TTC549 (cell line): ENCODE measurements around the gene AUTS2.

Experiments used
- FAIRE-seq: peaks from 2 replicates; lab custom pipeline; 2012; peaks lifted over from hg19 to GRCh38; lab: Jason Lieb, UNC

The AUTS2 gene

GRCh38 chr7:70142247-70142932, 544.1 kb downstream of the AUTS2 start:
- no peak for FAIRE-seq

GRCh38 chr7:70143075-70144044, 545.1 kb downstream of the AUTS2 start:
- FAIRE-seq: no peak

- FAIRE-seq: no peak
Measured at GRCh38 chr7:70148997-70149396, 550.7 kb downstream of the AUTS2 start.

- FAIRE-seq: no peak
Measured at GRCh38 chr7:70152313-70152712, 554.0 kb downstream of the AUTS2 start.

- FAIRE-seq: no peak
Measured at GRCh38 chr7:70153933-70154332, 555.7 kb downstream of the AUTS2 start.

- FAIRE-seq: no peak
Measured at GRCh38 chr7:70154521-70155180, 556.4 kb downstream of the AUTS2 start.

- no peak for FAIRE-seq
Measured at GRCh38 chr7:70156057-70156456, 557.8 kb downstream of the AUTS2 start.

- FAIRE-seq: no peak
Measured at GRCh38 chr7:70159121-70159520, 560.8 kb downstream of the AUTS2 start.

GRCh38 chr7:70165477-70166170, 567.3 kb downstream of the AUTS2 start:
- FAIRE-seq: no peak

- FAIRE-seq: no peak
Measured at GRCh38 chr7:70171369-70171920, 573.2 kb downstream of the AUTS2 start.

GRCh38 chr7:70177166-70177565, 578.9 kb downstream of the AUTS2 start:
- no peak for FAIRE-seq

- no peak for FAIRE-seq
Measured at GRCh38 chr7:70178211-70178610, 579.9 kb downstream of the AUTS2 start.

- no peak for FAIRE-seq
Measured at GRCh38 chr7:70178787-70179186, 580.5 kb downstream of the AUTS2 start.

- no peak for FAIRE-seq
Measured at GRCh38 chr7:70182521-70182920, 584.2 kb downstream of the AUTS2 start.

GRCh38 chr7:70183278-70183677, 585.0 kb downstream of the AUTS2 start:
- FAIRE-seq: no peak

- no peak for FAIRE-seq
Measured at GRCh38 chr7:70188901-70189650, 590.8 kb downstream of the AUTS2 start.

GRCh38 chr7:70189776-70190175, 591.5 kb downstream of the AUTS2 start:
- FAIRE-seq: no peak

- no peak for FAIRE-seq
Measured at GRCh38 chr7:70190281-70190680, 592.0 kb downstream of the AUTS2 start.

GRCh38 chr7:70193514-70193913, 595.2 kb downstream of the AUTS2 start:
- no peak for FAIRE-seq

GRCh38 chr7:70208236-70209063, 610.2 kb downstream of the AUTS2 start:
- no peak for FAIRE-seq
